Ovary (tissue), 3 donors: ENCODE data around the gene CORO6.

Source experiments
- CTCF ChIP-seq, 3 donors: fragments of 450-650 bp in 2 of 3; fragments of 200-600 bp in 1 of 3; IDR thresholded peaks; one replicate each; pipeline versions ENCODE4 v1.5.1 to v1.8.0; 2016 to 2022; ENCODE audit warnings: antibody characterized with exemption in 3 of 3, mild to moderate bottlenecking in 1 of 3
- EP300 ChIP-seq: sonication (generic); formaldehyde crosslinking; IDR thresholded peaks from one replicate; pipeline ENCODE4 v1.6.1; 2017; ENCODE audit warnings: antibody characterized with exemption
- POLR2A ChIP-seq: fragments of 450-650 bp; IDR thresholded peaks from one replicate; pipeline ENCODE4 v1.6.1; 2017; ENCODE audit warnings: antibody characterized with exemption, mild to moderate bottlenecking, moderate library complexity
- donor health status: DM: no; HTN: no; CAD: no.

- no peak for TF ChIP-seq CTCF (IDR thresholded peaks at IDR 0.05)
- no peak for TF ChIP-seq POLR2A
- TF ChIP-seq EP300, result no peak
These were observed 12.3 kb downstream of the CORO6 start for GRCh38 chr17:29610395-29610794.
